HG03521 (cell line): Measurements from ENCODE around the gene CDKAL1.

Source experiments
- ATAC-seq: cut with Tn5 transposase; IDR thresholded peaks from one replicate; pipeline ENCODE4 v1.9.1; 2021; ENCODE audit warnings: mild to moderate bottlenecking, moderate library complexity; ENCODE audit not compliant: unreplicated experiment

CDKAL1 gene

GRCh38 chr6:20868397-20869096 is 334.3 kb downstream of the CDKAL1 start:
- no peak for ATAC-seq

DNA sequence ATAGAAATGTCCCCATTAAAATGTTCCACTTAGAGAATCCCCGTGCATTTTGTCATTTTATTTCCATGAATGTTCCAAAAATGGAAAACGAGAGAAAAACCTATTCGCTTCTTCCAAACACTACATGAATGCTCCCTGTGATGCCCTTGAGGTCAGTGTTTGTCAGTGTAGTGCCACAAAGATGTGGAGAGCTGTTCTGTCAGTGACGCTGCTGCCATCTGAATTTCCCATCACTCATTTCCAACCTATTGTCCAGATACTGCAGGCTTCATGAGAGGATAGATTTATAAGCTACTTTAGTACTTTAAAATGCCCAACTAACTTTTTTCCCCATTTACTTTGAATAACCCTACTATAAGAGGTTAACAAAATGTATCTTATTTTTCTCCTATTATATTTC is 335.8 kb downstream of the CDKAL1 start:
- ATAC-seq, result no peak

- ATAC-seq, result no peak
Observed at GRCh38 chr6:20870493-20870892, 336.2 kb downstream of the CDKAL1 start.

DNA sequence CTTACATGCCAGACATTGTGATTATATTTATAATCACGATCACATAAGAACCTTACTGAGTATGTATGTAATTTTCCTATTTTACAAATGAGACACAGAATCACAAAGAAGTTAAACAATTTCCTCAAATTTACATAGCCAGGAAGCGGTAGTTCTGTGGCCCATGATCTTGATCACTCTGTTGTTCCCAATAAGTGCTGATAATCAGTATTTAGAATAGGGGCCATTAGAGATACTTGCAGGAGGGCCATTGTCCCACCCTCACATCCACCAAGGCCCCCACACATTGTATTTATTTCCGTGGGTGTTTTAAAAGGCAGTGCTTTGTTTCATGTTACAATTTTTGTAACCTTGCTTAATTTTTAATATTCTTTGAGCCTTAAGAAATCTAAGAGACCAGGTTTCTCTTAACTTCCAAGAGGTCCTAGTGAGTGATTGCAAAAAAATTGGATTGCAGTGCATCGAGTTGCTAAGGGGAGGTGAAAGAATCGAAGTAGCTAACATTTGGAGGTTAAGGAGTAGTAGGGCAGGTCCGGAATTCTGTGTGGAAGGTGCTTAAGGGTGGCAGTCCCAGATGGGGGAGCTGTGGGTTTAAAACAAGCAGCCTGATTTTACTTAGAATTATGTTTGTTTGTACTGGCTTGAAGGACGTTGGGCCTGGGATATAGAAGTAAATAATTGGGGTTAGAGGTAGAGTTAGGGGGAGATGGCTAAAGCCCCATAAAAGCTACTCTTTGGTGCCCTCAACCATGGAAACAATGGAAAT is 339.4 kb downstream of the CDKAL1 start:
- no peak for ATAC-seq

DNA sequence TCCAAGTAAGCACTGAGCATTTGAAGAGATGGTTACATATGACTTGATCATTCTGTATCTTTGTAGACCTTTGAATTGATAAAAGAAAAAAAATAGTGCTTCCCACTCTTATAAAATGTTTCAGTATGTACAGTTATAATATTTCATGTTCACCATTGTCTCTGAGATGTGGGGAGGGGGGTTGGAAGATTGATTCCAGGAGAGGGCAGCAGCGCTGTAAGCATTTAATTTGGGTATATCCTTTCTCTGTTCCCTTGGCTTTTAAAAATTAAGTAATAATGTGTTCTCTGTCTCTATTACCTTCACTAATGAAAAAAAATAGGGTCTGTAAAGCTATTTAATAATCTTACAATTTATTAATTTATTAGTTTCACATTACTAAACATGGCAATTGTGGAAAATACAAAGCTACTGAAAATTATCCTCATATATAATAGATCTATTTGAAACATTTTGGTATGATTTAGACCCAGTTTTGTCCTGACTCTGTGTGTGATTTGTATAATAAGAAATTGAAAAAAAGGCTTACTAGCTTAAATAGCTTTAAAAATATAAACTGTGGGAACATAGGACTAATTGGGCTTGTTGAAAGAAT is 341.2 kb downstream of the CDKAL1 start:
- no peak for ATAC-seq

DNA sequence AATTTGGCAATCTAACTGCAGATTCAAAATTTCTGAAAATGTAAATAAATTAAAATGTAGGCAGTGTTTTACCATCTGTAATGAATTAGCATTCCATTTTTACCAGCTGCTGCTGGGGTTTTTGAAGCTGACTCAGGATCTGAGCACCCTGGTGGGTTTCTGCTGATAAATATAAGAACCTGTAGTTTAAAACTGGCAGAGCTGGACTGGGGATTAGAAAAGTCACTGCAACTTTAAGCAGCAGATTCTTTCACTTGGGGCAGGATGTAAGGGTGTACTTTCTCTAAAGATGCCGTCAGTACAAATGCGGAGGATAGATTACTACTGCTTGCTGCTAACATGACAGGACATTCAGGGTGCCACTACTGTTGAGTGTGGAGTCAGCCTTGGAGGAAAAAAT is 341.8 kb downstream of the CDKAL1 start:
- no peak for ATAC-seq

GRCh38 chr6:20876561-20876960 is 342.3 kb downstream of the CDKAL1 start:
- no peak for ATAC-seq

GRCh38 chr6:20877008-20877937 is 343.0 kb downstream of the CDKAL1 start:
- peak; percentile 98 for ATAC-seq

DNA sequence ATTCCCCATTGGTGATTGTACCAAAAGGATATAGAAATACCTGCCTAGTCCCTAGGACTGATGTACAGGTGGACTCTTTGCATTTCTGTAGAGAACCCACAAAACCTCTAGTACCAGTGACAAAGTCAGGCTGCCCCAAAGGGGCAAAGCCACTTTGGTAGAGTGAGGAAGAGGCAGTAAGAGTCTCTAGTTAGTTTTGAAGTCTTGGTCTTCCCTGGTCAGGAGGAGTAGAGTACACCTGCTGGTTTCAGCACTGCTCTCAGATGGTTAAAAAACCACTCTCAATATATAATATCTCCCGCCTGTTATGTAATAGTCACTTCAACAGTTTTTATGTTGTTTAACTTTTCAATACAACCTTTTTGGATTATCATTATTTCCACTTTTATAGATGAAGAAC is 344.9 kb downstream of the CDKAL1 start:
- ATAC-seq, result no peak

DNA sequence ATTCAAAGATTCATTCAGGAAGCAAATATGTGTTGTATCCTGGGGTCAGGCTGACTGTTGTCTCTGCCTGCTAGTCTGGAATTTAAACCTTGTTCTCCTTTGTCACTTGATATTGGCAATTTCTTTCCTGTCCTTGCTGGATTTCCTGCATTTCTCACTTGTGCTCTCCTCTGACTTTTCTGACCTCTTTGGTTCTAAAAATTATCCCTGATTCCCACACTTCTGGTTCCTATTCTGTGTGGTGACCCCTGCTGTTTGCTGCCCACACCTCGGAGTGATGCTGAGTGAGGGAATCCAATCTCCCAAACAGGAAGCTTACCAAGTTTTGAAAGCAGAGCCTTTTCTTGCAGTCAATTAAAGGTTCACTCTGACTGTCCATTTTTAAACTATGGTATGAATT is 345.3 kb downstream of the CDKAL1 start:
- ATAC-seq, result no peak

GRCh38 chr6:20881365-20881764 is 347.1 kb downstream of the CDKAL1 start:
- ATAC-seq, result no peak

DNA sequence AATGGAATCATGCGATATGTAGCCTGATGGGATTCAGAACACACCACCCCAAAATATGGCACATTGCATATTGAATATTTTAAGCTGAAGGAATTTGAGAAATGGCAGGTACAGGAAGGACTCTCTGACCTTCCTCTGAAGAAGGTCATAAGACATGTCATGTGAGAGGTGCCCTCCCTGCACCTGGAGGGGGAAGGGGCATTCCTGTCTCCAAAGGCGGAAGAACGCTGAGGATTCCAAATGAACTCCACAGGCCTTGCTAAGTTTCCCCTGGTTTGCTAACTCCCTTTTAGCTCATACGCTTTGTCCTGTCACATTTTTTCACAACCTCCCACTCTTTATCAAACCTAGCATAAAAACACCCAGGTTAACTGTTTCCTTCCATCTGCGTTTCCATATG is 347.8 kb downstream of the CDKAL1 start:
- no peak for ATAC-seq

DNA sequence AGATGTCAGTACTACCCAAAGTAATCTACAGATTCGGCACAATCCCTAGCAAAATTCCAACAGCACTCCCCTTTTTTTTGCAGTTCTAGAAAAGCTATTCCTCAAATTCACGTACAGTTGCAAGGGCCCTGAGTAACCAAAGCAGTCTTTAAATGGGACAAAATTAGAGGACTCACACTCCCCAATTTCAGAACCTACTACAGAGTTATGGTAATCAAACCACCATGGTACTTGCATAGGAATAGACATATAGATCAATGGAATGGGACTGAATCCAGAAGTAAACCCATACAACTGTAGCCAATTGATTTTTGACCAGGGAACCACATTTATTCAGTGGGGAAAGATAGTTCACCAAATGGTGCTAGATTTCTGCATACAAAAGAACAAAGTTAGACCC is 350.8 kb downstream of the CDKAL1 start:
- no peak for ATAC-seq

DNA sequence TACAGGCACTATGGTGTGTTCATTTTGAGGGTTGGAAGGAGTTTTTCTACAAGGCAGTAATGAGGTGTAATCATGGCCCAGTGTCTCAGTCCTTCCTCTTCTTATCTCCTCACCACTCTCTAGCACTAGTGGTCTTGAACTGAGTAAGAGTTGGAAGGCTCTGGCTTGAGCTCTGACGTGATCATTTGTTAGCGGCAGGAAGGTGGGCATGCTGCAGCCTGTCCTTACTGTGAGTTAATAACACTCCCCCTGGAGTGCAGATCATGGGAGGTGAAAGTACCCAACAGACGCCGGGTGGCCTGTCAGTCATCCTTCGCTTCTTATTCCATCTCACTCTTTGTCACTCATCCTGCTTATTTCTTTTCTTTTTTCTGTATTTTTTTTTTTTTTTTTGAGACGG is 356.9 kb downstream of the CDKAL1 start:
- no peak for ATAC-seq

GRCh38 chr6:20892365-20892764 is 358.1 kb downstream of the CDKAL1 start:
- no peak for ATAC-seq

GRCh38 chr6:20893412-20893811 is 359.2 kb downstream of the CDKAL1 start:
- ATAC-seq, result no peak

DNA sequence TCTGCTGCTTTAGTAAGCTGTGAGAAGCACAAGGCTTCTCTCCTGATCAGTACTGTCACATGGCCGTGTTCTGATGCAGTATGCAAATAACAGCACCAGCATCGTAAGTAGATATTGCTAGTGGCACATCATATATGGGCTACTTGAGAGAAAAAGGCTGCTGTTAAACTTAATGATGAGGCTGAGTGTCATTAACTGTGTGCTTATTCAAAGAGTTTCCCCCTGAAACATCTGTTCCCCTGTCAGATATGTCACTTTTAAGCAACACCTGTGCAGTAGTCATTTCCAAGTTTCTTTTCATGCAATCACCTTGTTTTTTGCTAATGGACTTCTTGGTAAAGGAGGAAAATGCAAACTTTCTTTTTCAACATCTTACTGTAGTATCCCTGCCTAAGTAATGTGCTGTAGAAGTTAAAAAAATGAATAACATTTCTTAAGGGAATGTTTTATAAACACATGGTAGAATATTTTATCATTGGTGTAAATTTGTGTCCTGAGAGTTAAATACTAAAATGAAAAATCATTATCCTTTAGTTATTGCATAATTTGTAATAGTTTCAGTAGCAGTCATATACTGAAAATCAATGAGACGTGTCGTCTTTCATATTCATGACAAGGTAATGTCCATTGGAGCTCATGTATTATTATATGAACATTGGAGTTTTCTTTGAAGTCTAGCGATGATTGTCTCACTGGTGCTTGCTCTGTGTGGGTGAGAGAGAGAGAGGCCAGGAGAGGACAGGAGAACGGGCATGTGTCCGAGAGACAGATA is 366.3 kb downstream of the CDKAL1 start:
- ATAC-seq, result peak; percentile 77

- no peak for ATAC-seq
Observed at GRCh38 chr6:20905377-20905776, 371.1 kb downstream of the CDKAL1 start.

GRCh38 chr6:20906945-20907344 is 372.7 kb downstream of the CDKAL1 start:
- ATAC-seq, result no peak

GRCh38 chr6:20907486-20908071 is 373.3 kb downstream of the CDKAL1 start:
- no peak for ATAC-seq
